WI38 (cell line): Measurements from ENCODE around the gene BACE2.

Experiments
- H3K4me3 ChIP-seq: 2 replicates; pipeline ENCODE4 v1.5.1; 2011; ENCODE audit warnings: low read depth, mild to moderate bottlenecking, control low read depth, low read length
- TF ChIP-seq, protein P1 (sequence below): IDR thresholded peaks from 2 replicates; pipeline ENCODE4 v1.5.1; 2012; ENCODE audit warnings: low read depth, mild to moderate bottlenecking, control low read depth, low read length

The BACE2 gene

DNA sequence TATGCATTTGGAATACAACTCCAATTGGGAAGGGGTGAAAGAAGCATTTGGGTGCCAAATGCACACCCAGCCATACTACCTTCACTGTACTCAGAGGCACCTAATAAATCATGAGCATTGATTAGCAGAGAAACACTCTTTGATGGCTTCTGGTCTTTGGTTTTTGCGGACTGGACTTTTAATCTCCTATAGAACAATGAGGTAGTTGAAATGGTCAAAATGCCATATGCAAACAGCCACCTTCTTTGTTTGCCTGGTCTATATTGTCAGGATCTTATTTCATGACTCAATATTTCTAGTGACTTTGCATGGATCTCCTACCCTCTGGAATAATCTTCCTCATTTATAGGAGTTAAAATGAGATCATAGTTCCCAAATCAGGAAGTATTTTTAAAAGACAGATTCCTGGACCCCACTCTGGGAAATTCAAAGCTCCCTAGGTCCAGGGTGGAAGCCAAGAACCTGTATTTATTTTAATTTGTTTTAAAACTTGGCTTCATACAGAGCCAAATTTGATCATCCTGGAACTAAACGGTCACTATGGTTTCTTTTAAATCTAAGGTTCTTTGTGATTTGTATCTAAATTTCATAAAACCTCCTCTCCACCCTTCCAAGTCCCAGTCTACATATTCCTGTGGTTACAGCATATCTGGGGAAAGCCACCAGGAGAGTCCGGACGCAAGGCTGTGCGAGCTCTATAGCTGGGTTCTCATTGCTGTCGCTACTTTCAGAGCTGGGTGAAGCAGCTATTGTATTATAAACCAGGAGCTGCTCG is 157.4 kb downstream of the BACE2 start:
- no peak overlapping the region for H3K4me3 ChIP-seq
- TF ChIP-seq, protein P1, sequence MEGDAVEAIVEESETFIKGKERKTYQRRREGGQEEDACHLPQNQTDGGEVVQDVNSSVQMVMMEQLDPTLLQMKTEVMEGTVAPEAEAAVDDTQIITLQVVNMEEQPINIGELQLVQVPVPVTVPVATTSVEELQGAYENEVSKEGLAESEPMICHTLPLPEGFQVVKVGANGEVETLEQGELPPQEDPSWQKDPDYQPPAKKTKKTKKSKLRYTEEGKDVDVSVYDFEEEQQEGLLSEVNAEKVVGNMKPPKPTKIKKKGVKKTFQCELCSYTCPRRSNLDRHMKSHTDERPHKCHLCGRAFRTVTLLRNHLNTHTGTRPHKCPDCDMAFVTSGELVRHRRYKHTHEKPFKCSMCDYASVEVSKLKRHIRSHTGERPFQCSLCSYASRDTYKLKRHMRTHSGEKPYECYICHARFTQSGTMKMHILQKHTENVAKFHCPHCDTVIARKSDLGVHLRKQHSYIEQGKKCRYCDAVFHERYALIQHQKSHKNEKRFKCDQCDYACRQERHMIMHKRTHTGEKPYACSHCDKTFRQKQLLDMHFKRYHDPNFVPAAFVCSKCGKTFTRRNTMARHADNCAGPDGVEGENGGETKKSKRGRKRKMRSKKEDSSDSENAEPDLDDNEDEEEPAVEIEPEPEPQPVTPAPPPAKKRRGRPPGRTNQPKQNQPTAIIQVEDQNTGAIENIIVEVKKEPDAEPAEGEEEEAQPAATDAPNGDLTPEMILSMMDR = no peak

- TF ChIP-seq, protein P1 = no peak
- H3K4me3 ChIP-seq = no peak overlapping the region
Measured at GRCh38 chr21:41326414-41327080, 158.6 kb downstream of the BACE2 start.

DNA sequence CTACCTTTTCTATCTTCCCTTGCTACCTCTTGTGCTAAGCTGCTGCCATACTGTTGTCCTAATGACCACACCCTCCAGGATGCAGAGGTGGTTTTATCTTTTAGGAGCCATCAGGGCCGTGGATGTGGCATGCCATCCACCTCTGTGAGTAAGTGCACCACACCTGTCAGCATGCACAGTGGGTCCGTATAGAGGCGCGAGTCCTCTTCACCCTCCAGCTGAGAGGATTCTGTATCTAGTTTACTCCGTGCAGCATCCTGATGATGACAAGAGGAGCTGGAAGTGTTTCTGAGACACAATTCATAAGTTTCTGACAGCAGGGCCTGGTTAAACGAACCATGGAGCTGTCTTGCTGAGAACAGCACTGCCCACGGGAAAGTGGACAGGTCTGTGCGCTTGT is 159.8 kb downstream of the BACE2 start:
- TF ChIP-seq, protein P1 = no peak
- no peak overlapping the region for H3K4me3 ChIP-seq

GRCh38 chr21:41328660-41329607 is 161.0 kb downstream of the BACE2 start:
- TF ChIP-seq, protein P1 = no peak

More at GRCh38 chr21:41328660-41329607, 161.0 kb downstream of the BACE2 start:
- no peak overlapping the region for H3K4me3 ChIP-seq
